ENCODE data around the gene GAS7.

DNA sequence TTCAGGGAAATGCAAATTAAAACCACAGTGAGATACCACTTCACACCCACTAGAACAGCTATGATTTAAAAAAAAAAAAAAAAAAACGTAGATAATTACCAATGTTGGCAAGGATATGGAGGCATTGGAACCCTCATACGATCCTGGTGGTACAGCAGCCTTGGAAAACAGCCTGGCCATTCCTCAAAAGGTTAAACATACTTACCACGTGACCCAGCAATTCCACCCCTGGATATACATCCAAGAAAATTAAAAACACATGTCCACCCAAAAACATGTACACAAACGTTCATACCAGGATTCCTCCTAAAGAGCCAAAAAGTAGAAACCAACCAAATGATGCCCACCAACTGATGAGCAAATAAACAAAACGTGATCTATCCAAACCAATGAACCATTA lies 68.1 kb downstream of the GAS7 start:
- TF ChIP-seq, protein P1, sequence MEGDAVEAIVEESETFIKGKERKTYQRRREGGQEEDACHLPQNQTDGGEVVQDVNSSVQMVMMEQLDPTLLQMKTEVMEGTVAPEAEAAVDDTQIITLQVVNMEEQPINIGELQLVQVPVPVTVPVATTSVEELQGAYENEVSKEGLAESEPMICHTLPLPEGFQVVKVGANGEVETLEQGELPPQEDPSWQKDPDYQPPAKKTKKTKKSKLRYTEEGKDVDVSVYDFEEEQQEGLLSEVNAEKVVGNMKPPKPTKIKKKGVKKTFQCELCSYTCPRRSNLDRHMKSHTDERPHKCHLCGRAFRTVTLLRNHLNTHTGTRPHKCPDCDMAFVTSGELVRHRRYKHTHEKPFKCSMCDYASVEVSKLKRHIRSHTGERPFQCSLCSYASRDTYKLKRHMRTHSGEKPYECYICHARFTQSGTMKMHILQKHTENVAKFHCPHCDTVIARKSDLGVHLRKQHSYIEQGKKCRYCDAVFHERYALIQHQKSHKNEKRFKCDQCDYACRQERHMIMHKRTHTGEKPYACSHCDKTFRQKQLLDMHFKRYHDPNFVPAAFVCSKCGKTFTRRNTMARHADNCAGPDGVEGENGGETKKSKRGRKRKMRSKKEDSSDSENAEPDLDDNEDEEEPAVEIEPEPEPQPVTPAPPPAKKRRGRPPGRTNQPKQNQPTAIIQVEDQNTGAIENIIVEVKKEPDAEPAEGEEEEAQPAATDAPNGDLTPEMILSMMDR (IDR thresholded peaks at IDR 0.05): no peak
- TF ChIP-seq EZH2 (IDR thresholded peaks at IDR 0.05) (no peak), EZH2phosphoT487 (IDR thresholded peaks at IDR 0.05) (no peak)
